GM19324 (cell line): ENCODE data around the gene MYL3.

ENCODE experiments used
- ATAC-seq: cut with Tn5 transposase; IDR thresholded peaks from one replicate; pipeline ENCODE4 v1.9.1; 2021; ENCODE audit warnings: mild to moderate bottlenecking, moderate library complexity; ENCODE audit not compliant: unreplicated experiment, low FRiP score

Gene MYL3

GRCh38 chr3:46900007-46900292 lies 36.7 kb upstream of the MYL3 start:
- ATAC-seq = no peak

- ATAC-seq = no peak
These were observed 36.1 kb upstream of the MYL3 start for GRCh38 chr3:46899151-46900006.

GRCh38 chr3:46898321-46899150 lies 35.3 kb upstream of the MYL3 start:
- no peak for ATAC-seq

GRCh38 chr3:46897829-46898320 lies 34.6 kb upstream of the MYL3 start:
- no peak for ATAC-seq

GRCh38 chr3:46897031-46897430 lies 33.8 kb upstream of the MYL3 start:
- ATAC-seq = no peak

- ATAC-seq = no peak
These were observed 33.1 kb upstream of the MYL3 start for GRCh38 chr3:46896386-46896785.

- ATAC-seq = no peak
These were observed 32.5 kb upstream of the MYL3 start for GRCh38 chr3:46895761-46896160.

- no peak for ATAC-seq
These were observed 32.0 kb upstream of the MYL3 start for GRCh38 chr3:46895204-46895660.

- ATAC-seq = no peak
These were observed 31.0 kb upstream of the MYL3 start for GRCh38 chr3:46894256-46894655.

GRCh38 chr3:46893763-46894162 lies 30.5 kb upstream of the MYL3 start:
- no peak for ATAC-seq

- no peak for ATAC-seq
These were observed 30.0 kb upstream of the MYL3 start for GRCh38 chr3:46893146-46893748.

- no peak for ATAC-seq
These were observed 29.3 kb upstream of the MYL3 start for GRCh38 chr3:46892285-46893145.

- no peak for ATAC-seq
These were observed 27.9 kb upstream of the MYL3 start for GRCh38 chr3:46891132-46891531.

- no peak for ATAC-seq
These were observed 26.9 kb upstream of the MYL3 start for GRCh38 chr3:46890132-46890531.

GRCh38 chr3:46889381-46890110 lies 26.3 kb upstream of the MYL3 start:
- no peak for ATAC-seq

- no peak for ATAC-seq
These were observed 25.5 kb upstream of the MYL3 start for GRCh38 chr3:46888705-46889104.

- ATAC-seq = no peak
These were observed 24.8 kb upstream of the MYL3 start for GRCh38 chr3:46887980-46888494.

GRCh38 chr3:46885612-46886011 lies 22.4 kb upstream of the MYL3 start:
- no peak for ATAC-seq

- ATAC-seq = no peak
These were observed 21.7 kb upstream of the MYL3 start for GRCh38 chr3:46884929-46885328.
